ENCODE data around the gene GABRQ.
A peak's percentile ranks its signal among the peaks of the same experiment; 100 is the strongest.

The GABRQ gene

DNA sequence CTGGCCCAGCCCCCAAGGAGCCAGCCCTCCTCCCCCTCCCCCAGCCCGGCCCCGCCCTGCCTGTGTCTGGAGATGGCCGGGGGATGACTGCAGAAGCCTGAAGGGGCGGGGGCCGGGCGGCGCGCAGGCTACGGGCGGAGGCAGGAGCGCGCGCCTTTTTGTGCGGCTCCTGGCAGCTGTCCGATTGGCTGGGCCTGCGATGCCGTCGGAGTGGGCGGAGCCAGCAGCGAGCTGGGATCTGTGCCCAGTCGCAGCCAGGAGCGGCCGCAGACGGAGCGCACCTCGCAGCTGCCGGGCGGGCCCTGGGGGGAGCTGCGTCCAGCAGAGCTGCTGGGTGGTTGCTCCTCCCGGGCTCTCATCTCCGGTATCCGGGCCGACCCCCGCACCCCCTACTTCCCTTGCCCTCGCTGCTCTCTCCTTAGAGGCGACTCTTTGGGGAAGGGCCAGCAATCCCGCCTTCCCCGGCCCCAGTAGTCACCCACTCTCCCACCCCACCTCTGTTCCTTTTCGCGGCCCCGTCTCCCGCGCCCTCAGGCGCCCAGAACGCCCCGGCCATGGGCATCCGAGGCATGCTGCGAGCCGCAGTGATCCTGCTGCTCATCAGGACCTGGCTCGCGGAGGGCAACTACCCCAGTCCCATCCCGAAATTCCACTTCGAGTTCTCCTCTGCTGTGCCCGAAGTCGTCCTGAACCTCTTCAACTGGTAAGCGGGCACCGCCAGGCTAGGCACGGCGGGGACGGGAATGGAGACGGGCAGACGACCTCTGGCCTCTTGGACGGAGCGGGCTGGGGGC lies at the start of gene GABRQ:
TSS of gene GABRQ (plus strand) at position 247 of the 794 bp plus-strand sequence. CDS start at position 555, 308 bp downstream.
- no peak for DNase-seq

GRCh38 chrX:152588206-152588605 lies 49.5 kb upstream of the GABRQ start:
- DNase-seq = no peak

DNA sequence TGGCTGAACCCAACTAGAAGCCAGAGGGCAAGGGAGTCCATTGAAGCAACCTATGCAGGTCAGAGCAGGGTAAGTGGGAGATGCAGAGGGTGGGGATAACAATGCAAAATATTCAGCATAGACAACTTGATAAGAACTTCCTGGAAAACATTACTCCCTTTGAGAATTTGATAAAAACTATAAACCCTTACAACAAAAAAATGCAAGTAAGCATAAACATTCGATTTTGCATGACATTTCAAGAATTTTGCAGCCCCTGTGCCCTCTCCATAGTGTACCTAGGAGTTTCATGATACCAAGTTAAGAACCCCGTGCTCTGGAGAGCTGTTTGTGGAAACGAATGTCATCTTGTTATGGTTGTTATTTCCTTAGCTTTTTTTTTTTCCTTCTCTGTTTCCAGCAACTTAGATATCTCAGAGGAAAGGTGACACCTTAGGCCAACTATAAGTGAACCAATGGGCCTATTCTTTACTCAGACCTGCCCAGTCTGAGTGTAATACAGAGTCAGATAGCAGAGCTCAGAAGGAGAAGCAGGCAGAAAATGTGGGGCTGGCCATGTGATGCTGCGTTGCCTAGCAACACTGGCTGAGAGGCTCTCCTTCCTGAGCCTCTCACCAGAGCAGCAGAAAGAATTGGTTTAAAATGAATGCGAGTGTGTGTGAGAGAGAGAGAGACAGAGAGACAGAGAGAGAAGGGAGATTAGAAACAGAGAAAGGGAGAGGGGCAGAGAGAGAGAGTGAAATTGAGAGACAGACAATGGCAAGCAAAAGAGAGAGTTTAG lies 36.7 kb upstream of the GABRQ start:
- no peak for DNase-seq

DNA sequence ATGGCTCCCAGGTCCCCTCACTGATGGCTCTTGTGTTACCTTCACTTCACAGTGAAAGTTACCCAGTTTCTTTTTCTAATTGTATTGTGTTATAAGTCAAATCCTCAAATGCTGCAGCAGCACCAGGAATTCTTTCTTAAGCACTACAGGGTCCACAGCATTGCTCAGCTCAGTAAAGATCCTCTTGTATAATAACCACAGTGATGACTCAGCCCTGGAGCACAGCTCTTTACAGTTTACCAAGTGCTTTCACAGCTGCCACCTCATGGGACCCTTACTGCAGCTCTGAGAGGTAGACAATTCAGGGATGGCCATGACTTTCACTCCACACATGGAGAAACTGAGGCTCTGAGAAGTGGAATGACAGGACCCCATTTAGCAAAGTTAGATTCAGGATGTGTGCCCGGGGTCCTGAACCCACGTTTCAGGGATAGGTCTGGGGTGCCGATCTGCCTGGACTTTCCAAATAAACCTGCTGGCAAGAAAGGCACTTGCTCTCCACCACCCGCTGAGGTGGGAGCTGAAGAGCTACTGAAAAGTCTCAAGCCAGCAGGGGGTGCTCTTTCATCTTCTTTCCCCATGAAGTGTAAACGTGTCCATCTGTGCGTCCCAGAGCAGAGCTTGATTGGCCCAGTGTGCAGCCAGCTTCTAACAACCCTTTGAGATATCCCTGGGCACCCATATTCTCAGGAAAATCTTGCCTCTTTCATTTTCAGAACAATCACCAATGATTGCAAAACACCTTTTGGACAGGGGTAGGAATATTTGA lies 35.7 kb upstream of the GABRQ start:
- DNase-seq = no peak

DNA sequence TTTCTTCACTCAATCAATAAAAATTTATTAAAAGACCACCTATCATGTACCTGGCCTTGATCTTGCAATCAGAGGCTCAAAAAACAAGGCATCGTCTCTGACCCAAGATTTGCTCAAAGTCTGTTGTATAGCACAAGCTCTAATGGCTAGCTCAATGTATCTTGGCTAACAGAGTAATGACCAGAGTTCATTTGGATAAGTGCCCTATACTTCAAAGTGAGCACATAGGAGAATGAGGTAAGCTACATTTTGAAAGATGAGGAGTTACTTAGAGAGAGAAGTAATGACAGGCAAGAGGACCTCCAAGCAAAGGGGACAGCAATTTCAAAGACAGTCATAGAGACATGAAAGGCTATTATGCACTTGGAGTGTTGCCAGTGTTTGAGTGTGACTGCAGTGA lies 22.9 kb upstream of the GABRQ start:
- DNase-seq = no peak

DNA sequence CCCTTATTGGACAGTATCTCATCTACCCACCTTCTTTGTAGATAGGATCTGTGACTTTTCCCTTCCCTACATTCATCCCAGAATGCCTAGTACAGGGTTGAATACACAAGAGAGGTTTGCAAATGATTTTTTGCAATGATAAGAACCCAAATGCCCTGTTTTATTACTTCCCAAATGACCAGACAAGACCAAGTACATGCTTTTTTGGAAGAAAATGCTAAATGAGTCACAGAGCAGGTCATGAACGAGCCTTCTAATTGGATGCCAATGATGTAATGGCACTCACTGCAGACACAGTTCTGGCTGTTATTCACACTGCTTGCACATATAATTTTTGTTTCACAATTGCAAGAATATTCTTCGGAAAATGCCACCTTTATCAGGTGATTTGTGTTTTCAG lies 17.8 kb upstream of the GABRQ start:
- DNase-seq = no peak

DNA sequence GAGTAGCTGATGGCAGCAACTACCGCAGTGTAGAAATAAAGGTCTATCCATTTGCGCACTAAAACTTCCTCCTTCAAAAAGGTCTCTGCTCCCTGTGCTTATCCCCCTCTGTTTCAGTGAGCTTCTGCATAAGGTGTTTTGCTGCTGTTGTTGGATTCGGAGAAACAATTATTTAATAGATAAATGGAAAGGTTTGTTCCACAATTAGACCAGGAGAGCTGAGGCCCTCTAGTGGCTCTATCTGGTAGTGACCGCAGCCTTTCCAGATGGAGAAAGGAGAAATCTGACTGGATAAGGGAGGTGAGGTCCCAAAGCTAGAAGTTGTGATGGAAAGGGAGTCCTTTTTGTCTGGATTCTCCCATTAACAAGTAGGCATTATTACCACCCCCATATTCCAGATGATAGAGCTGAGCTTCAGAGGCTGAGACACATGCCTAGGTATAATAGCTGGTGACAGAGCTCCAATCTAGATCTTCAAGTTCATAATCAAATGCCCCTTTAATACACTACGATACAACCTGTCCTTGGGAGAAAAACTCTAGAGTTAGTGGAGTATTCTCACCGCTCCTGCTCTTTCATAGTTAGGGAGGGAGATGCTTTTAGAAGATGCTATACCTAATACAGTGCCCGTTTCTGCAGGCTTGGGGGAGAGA lies 5.1 kb upstream of the GABRQ start:
- peak; percentile 22 to 25 for DNase-seq

DNA sequence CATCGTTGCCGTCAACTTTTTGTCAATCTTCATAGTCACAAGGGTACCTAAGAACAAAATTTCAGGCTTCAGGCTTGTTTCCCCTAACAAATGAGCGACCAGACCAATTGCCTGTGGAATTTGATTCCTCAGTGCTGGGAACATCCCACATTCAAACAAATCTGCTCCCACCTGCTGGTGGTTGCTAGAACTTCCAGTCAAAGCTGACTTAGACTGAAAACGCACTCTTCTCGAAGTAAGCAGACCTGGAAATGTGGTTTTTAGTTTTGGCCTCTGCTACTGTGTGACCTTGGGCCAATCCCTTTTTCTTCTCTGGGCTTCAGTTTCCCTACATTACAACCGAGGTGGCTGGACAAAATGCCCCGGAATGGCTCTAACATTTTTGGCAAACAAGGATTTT lies 1.8 kb upstream of the GABRQ start:
- DNase-seq = peak in 1 of 2 experiments; percentile 25

DNA sequence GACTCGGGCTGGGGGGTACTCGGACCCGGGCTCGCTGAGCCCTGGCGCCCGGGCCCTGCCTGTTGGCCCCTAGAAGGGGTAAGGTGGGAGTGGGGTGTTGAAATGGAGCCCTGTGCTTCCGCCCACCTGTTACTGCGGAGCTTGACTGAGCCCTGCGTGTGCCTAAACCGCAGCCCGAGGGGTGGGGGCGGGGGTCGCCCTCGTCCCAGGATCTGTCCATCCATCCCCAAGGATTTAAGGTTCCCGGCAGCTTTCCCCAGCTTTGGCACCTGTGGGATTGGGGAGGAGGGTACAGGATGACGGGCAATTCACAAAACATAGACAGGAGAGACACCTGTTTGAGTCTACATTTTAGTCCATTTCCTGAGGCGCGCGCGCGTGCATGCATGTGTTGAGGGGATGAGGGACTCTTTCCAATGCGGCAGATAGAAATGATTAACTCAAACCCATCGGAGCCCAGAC lies 779 bp downstream of the GABRQ start:
- no peak for DNase-seq

- DNase-seq = no peak
These were observed 1.7 kb downstream of the GABRQ start for GRCh38 chrX:152639426-152639825.

DNA sequence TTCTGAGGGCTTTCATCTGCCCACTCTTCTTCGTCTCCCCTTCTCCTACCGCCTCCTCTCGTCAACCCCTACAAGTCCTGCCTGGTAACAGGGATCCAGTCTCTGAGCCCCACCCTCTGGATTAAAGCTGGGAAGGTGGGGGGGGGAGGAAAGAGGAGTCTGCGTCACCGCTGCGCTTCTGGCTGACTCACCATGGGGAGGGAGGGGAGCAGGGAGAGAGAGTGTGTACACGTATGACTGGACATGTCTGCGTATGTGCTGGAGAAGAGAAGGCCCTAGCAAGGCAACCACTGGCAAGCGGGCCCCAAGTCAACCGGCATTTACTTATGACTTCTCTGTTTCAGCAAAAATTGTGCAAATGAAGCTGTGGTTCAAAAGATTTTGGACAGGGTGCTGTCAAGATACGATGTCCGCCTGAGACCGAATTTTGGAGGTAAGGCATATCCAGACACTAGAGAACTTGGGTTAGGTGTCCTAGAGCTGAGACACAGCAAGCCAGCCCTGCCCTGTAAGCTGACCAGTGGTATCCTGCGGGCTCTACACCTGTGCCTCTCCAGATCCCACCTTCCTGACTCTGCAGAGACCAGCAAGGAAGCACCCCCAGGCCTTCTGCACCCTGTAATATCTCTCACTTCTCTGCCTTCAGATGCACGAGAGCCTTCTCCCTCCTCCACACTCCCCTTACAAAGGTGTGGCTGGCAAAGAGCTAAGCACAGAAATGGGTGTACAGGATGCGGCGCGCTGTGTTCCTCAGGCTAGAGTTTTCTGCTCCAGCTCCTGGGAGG lies 2.5 kb downstream of the GABRQ start:
- DNase-seq = no peak

GRCh38 chrX:152641256-152641875 lies 3.7 kb downstream of the GABRQ start:
- DNase-seq = no peak

GRCh38 chrX:152641996-152642395 lies 4.3 kb downstream of the GABRQ start:
- DNase-seq = no peak

DNA sequence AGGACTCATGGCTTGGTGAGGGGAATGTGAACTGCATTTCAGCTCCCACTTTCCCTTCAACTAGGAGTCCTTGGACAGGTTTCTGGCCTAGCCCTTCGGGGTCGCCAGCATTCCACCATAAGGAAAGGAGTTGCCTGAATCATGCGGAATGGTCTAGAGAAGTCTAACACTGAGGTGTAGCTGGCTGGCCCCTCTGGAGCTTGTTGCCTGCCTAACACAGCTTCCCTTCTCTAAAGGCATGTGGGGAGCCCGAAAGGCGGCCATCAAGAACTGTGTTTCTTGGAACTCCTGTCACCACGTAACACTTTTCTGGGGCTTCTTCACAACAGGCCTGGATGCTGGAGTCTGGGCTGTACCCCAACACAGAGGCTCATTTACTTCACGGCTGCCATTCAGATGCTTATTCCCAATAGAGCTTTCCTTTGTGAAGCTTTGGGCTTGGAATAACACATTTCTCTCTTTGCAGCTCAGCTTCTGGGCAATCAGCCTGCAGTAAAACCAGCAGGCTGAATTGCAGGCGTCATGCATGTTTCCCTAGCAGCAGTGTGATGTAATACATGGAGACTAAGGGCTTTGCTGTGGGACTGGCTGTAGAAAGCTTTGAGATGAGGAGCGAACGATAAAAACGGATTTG lies 5.4 kb downstream of the GABRQ start:
- no peak for DNase-seq

DNA sequence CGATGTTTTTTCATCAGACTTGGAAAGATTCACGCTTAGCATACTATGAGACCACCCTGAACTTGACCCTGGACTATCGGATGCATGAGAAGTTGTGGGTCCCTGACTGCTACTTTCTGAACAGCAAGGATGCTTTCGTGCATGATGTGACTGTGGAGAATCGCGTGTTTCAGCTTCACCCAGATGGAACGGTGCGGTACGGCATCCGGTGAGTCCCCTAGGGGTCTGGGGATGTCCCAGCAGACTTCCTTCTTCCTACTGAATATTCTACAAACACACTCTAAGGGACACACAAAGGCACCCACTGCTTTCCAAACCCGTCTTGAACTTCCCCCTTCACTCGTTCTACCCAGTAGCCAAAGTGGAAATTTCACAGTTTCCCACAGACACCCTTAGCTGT lies 9.3 kb downstream of the GABRQ start:
- DNase-seq = no peak

DNA sequence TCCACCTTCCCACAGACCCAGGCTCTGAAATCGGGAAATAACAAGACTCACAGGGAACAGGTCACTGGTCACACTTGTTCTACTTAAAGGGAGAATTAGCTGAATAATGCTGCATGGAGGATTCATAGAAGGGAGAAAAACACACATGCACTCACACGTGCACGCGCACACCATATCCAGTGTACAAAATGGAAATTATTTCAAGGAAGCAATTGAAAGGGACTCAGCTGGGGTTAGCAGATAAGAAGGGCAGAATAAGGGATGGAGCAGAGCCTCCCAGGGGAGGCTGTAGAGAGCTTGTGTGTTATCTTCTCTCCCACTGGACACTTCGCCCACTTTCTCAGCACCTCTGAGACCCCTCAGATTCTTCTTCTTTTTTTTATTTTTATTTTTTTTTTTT lies 10.3 kb downstream of the GABRQ start:
- no peak for DNase-seq

- no peak for DNase-seq
These were observed 14.4 kb downstream of the GABRQ start for GRCh38 chrX:152652060-152652459.

DNA sequence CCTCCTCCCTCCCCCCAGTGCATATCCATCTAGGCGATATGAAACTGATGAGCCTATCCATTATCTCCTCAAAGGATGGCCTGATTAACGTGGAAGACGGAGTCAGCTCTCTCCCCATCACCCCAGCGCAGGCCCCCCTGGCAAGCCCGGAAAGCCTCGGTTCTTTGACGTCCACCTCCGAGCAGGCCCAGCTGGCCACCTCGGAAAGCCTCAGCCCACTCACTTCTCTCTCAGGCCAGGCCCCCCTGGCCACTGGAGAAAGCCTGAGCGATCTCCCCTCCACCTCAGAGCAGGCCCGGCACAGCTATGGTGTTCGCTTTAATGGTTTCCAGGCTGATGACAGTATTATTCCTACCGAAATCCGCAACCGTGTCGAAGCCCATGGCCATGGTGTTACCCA lies 14.8 kb downstream of the GABRQ start:
- no peak for DNase-seq

- no peak for DNase-seq
These were observed 18.4 kb downstream of the GABRQ start for GRCh38 chrX:152656087-152656486.

DNA sequence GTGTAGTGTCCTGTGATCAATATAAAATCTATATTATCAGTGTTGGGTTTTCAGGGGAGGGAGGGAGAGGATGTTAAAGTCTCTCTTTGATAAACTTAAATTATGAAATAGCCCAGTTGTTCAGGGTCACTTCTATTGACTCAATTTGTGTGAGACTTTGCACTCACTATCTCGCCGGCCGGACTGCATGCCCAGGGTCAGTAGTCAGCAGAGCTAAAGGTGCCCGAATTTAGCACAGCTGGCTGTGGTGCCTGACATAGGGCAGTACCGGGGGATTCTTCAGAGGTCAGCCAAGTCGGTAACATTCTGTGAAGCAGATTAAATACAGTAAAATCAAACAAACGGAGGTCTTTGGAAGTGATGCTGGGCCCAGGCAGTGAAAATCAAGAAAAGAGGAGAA lies 19.2 kb downstream of the GABRQ start:
- DNase-seq = no peak

DNA sequence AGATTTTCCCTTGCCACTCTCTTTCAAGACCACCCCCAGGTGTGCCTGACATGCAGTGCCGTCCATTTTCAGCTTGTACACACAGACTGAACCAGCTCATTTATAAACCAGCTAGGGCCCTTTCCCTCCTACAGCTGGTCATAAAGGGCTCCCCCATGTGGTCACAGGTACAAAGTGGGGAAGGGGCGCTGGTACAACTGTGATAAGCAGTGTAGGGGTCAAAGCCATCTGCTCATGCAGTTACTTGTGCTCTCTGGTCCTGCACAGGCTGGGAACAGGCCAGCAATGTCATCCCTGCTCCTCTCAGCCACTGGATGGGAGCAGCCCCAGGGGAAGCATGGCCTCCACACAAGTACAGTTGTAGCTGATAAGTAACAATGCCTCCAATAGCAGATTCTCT lies 20.6 kb downstream of the GABRQ start:
- DNase-seq = no peak
